Measurements from ENCODE around the gene KIF21B. TPM values are rescaled to one million over a fixed set of nuclear protein-coding genes. Genes with fewer than 3 reads are reported as not detected.

KIF21B gene
- total and polyA plus RNA-seq, 9 of the 15 experiments (the other 6 are each of a cell fraction or from before 2014, with no cell fraction given): 0.46 to 13.4 (median 5.9) TPM

- no peak for TF ChIP-seq MLLT1 (IDR thresholded peaks at IDR 0.05)
- no peak for TF ChIP-seq NELFE (IDR thresholded peaks at IDR 0.05; ENCODE audit: insufficient read depth, insufficient read length)
- TF ChIP-seq GMEB1 (CRISPR knock-in tag; IDR thresholded peaks at IDR 0.05): no peak
- TF ChIP-seq DLX4 (CRISPR knock-in tag; IDR thresholded peaks at IDR 0.05): no peak
- no peak for TF ChIP-seq IRF2 (CRISPR knock-in tag; IDR thresholded peaks at IDR 0.05)
- no peak for TF ChIP-seq ZNF277 (CRISPR knock-in tag; IDR thresholded peaks at IDR 0.05; ENCODE audit: borderline replicate concordance)
Observed at GRCh38 chr1:201025571-201026002, 2.1 kb upstream of the KIF21B start (continued).
